ENCODE data around the gene KIF6. TPM values are rescaled to one million over a fixed set of nuclear protein-coding genes. Genes with fewer than 3 reads are reported as not detected.

Gene KIF6
- total RNA-seq, 2 experiments from 2014 or later: 0.62 to 0.96 TPM

DNA sequence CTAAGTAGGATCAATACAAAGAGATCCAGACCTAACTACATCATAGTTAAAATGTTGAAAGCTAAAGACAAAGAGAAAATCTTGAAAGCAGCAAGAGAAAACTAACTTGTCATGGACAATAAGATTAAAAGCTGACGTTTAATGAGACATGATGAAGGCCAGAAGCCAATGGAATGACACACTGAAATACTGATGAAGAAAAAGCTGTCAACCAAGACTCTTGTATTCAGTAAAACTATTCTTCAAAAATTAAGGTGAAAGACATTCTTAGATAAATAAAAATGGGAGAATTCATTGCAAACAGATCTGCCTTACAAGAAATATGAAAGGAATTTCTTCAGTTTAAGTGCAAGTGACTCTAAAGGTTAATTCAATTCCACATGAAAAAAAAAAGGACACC is 256.8 kb downstream of the KIF6 start:
- Mint-ChIP-seq H3K36me3 (no peaks in the 10 kb centered on the region), H3K27ac (no peak overlapping the region), H3K4me3 (no peak overlapping the region), H3K9me3 (peaks cover 3% of the 10 kb centered on the region), H3K4me1 (peaks cover 10% of the 10 kb centered on the region), H3K27me3 (peaks cover 6% of the 10 kb centered on the region)
- no peak for DNase-seq

- DNase-seq: no peak
- Mint-ChIP-seq H3K36me3 (no peaks in the 10 kb centered on the region), H3K4me3 (no peak overlapping the region), H3K27ac (no peak overlapping the region), H3K27me3 (peaks cover 6% of the 10 kb centered on the region), H3K4me1 (peaks cover 2% of the 10 kb centered on the region), H3K9me3 (peaks cover 3% of the 10 kb centered on the region)
Measured at GRCh38 chr6:39466631-39467030, 258.6 kb downstream of the KIF6 start.

GRCh38 chr6:39465539-39465938 is 259.7 kb downstream of the KIF6 start:
- Mint-ChIP-seq H3K9me3 (peaks cover 3% of the 10 kb centered on the region), H3K4me1 (no peaks in the 10 kb centered on the region), H3K27me3 (peaks cover 6% of the 10 kb centered on the region), H3K4me3 (no peak overlapping the region), H3K27ac (no peak overlapping the region), H3K36me3 (no peaks in the 10 kb centered on the region)
- no peak for DNase-seq

- no peak overlapping the region for H3K27ac Mint-ChIP-seq
- peaks cover 3% of the 10 kb centered on the region for H3K9me3 Mint-ChIP-seq
- no peak for DNase-seq
- H3K36me3 Mint-ChIP-seq: no peaks in the 10 kb centered on the region
- no peaks in the 10 kb centered on the region for H3K4me1 Mint-ChIP-seq
- peaks cover 6% of the 10 kb centered on the region for H3K27me3 Mint-ChIP-seq
- H3K4me3 Mint-ChIP-seq: no peak overlapping the region
Measured at GRCh38 chr6:39464067-39464466, 261.1 kb downstream of the KIF6 start.

GRCh38 chr6:39453956-39454524 is 271.2 kb downstream of the KIF6 start:
- Mint-ChIP-seq H3K27me3 (peaks cover 28% of the 10 kb centered on the region), H3K4me1 (peaks cover 3% of the 10 kb centered on the region), H3K9me3 (peaks cover 6% of the 10 kb centered on the region), H3K4me3 (no peak overlapping the region), H3K27ac (no peak overlapping the region), H3K36me3 (peaks cover 2% of the 10 kb centered on the region)
- no peak for DNase-seq

GRCh38 chr6:39453241-39453640 is 272.0 kb downstream of the KIF6 start:
- H3K4me3 Mint-ChIP-seq: no peak overlapping the region
- no peak for DNase-seq
- H3K9me3 Mint-ChIP-seq: peaks cover 6% of the 10 kb centered on the region
- H3K27me3 Mint-ChIP-seq: peaks cover 35% of the 10 kb centered on the region
- H3K36me3 Mint-ChIP-seq: peaks cover 4% of the 10 kb centered on the region
- H3K27ac Mint-ChIP-seq: no peak overlapping the region
- H3K4me1 Mint-ChIP-seq: peaks cover 3% of the 10 kb centered on the region

DNA sequence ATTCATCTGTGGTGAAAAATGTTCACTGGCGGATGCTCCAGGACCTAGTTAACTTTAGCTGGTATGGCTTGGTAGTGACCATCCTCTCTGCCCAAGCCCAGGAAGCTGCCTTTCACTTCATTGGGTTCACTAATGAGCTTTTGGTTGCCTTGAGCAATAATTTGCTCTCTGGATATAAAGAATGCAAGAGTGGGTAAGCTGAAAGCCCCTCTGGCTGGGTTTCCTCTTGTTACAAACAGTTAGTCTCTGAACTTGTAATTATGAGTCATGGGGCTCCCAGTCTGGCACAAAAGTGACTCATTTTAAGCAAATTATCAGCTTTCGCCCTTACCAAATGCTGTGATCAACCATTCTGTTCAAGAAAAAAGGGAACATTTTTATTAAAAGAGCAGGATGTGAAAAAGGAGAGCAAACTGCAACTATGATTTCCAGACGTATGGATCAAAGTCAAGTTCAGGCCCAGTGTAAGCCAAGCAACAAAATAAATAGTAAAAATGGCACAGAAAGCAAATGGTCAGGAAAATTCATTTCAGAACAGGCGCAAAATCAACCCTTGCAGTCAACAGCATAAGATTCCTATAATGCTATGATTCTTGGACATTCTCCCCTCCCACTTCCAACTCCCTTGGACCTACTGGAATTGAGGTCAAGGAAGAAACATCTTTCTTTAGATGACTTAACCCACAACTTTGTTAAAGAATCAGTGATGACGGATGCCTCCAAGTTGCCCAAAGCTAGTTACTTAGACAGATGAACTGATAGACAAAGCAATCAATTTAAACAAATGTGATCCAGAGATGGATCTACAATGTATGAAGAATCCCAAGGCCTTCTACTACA is 272.7 kb downstream of the KIF6 start:
- DNase-seq: no peak
- H3K36me3 Mint-ChIP-seq: peaks cover 4% of the 10 kb centered on the region
- no peak overlapping the region for H3K27ac Mint-ChIP-seq
- peaks cover 3% of the 10 kb centered on the region for H3K4me1 Mint-ChIP-seq
- H3K9me3 Mint-ChIP-seq: peaks cover 6% of the 10 kb centered on the region
- H3K4me3 Mint-ChIP-seq: no peak overlapping the region
- H3K27me3 Mint-ChIP-seq: peaks cover 40% of the 10 kb centered on the region

DNA sequence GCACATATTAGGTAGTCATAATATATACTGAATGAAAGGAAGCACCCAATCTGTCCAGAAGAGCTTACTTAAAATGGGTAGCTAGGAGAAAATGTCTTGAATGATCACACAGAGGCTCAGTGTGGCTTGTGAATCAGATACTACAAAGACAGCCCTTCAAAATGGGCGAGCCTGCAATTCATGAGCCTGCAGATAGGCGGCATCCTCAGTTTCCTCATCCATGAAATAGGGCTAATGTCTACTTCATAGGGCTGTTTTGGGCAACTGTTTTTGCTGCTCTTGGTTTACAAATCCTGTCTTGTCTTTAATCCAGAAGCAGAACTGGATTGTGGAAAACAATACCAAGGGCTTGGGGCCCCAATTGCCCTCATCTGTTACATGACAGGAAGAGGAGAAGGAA is 273.4 kb downstream of the KIF6 start:
- Mint-ChIP-seq H3K4me1 (peaks cover 5% of the 10 kb centered on the region), H3K4me3 (no peak overlapping the region), H3K27me3 (peaks cover 43% of the 10 kb centered on the region), H3K36me3 (peaks cover 4% of the 10 kb centered on the region), H3K9me3 (peaks cover 6% of the 10 kb centered on the region), H3K27ac (no peak overlapping the region)
- DNase-seq: peak; percentile 2

GRCh38 chr6:39449022-39449421 is 276.2 kb downstream of the KIF6 start:
- DNase-seq: no peak
- Mint-ChIP-seq H3K27me3 (peaks cover 40% of the 10 kb centered on the region), H3K4me1 (peaks cover 11% of the 10 kb centered on the region), H3K4me3 (no peak overlapping the region), H3K36me3 (peaks cover 3% of the 10 kb centered on the region), H3K9me3 (peaks cover 1% of the 10 kb centered on the region), H3K27ac (no peak overlapping the region)

GRCh38 chr6:39446909-39447308 is 278.3 kb downstream of the KIF6 start:
- H3K27me3 Mint-ChIP-seq: peaks cover 30% of the 10 kb centered on the region
- peaks cover 3% of the 10 kb centered on the region for H3K36me3 Mint-ChIP-seq
- H3K4me3 Mint-ChIP-seq: no peak overlapping the region
- H3K9me3 Mint-ChIP-seq: no peaks in the 10 kb centered on the region
- DNase-seq: no peak
- H3K27ac Mint-ChIP-seq: no peak overlapping the region
- H3K4me1 Mint-ChIP-seq: peaks cover 8% of the 10 kb centered on the region

- Mint-ChIP-seq H3K9me3 (no peaks in the 10 kb centered on the region), H3K36me3 (peaks cover 3% of the 10 kb centered on the region), H3K27me3 (peaks cover 21% of the 10 kb centered on the region), H3K4me1 (peaks cover 8% of the 10 kb centered on the region), H3K4me3 (no peak overlapping the region), H3K27ac (no peak overlapping the region)
- no peak for DNase-seq
Measured at GRCh38 chr6:39445667-39446066, 279.5 kb downstream of the KIF6 start.

DNA sequence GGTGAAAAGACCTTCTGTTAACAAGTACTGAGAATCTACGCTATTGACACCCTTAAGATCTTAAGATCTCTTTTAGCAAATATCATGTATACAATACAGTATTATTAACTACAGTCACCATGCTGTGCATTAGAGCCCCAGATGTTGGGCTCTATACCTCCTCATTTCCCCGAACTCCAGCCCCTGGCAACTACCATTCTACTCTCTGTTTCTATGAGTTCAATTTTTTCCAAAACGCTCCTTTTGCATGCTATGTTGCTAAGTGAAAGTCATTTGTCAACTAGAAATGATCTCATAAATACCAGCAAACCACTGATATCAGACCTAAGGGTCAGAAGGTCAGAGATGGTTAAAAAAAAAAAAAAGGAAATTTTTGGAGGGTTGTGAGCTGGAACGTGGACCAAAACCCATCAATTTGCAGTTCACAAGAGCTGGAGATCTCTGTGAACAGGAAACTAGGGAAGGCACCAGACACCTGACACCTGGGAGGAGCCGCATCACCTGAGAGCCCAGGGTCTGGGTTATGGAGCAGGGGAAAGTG is 280.7 kb downstream of the KIF6 start:
- peaks cover 8% of the 10 kb centered on the region for H3K4me1 Mint-ChIP-seq
- peaks cover 3% of the 10 kb centered on the region for H3K36me3 Mint-ChIP-seq

DNA sequence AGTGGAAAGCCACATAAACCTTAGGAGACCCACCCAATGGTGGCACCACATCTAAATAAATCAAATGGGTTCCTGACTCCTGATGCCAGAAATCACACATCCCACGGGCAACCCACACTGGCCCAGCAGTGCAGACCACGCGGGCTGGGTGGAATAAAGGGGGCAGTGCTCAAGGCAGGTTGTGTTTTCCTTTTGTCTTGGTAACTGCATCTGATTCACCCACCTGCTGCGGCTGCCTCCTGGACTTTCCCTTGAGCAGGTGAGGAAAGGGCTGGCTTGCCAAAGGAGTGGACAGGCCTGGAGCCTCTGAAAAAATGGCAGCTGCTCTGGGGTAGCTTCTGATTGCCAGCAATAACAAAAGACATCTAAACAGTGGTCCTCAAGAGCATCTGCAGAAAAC is 283.2 kb downstream of the KIF6 start:
- Mint-ChIP-seq H3K4me3 (no peak overlapping the region), H3K4me1 (peaks cover 7% of the 10 kb centered on the region), H3K27me3 (peaks cover 12% of the 10 kb centered on the region), H3K27ac (no peak overlapping the region), H3K9me3 (peaks cover 2% of the 10 kb centered on the region), H3K36me3 (no peaks in the 10 kb centered on the region)
- no peak for DNase-seq

More for the DNA sequence above, 280.7 kb downstream of the KIF6 start:
- Mint-ChIP-seq H3K9me3 (no peaks in the 10 kb centered on the region), H3K27ac (no peak overlapping the region), H3K27me3 (peaks cover 28% of the 10 kb centered on the region), H3K4me3 (no peak overlapping the region)
- no peak for DNase-seq

- Mint-ChIP-seq H3K4me1 (peaks cover 4% of the 10 kb centered on the region), H3K36me3 (no peaks in the 10 kb centered on the region), H3K27me3 (peaks cover 17% of the 10 kb centered on the region), H3K4me3 (no peak overlapping the region), H3K27ac (no peak overlapping the region), H3K9me3 (peaks cover 3% of the 10 kb centered on the region)
- no peak for DNase-seq
Measured at GRCh38 chr6:39441301-39441700, 283.9 kb downstream of the KIF6 start.

DNA sequence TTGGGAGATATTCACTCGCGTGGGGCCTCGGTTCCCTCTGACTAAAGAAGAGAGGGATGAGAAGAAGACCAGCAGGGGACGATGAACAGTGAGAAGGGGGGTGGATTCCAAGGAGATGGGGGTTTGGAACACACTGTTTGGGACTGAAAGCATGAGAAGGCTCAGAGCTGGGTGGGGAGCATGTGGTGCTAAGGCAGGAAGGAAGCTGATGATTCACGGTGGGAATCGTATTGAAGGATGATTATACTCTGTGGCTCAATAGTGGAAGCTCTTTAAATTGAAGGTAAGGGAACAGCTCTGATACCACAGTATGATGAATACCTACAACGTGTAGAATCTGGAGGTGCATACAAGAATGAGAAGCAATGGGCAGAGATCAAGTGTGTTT is 285.2 kb downstream of the KIF6 start:
- Mint-ChIP-seq H3K4me3 (no peak overlapping the region), H3K4me1 (no peaks in the 10 kb centered on the region), H3K9me3 (peaks cover 3% of the 10 kb centered on the region), H3K27ac (no peak overlapping the region), H3K36me3 (no peaks in the 10 kb centered on the region), H3K27me3 (peaks cover 24% of the 10 kb centered on the region)
- no peak for DNase-seq

Measured in activated naive CD8-positive, alpha-beta T cell treated with anti-CD3 and anti-CD28 coated beads for 36 hours (primary cell).